Measurements from ENCODE around the gene MBOAT1. TPM values are rescaled to one million over a fixed set of nuclear protein-coding genes. Genes with fewer than 3 reads are reported as not detected.
"Not testable (repeated sequence)": the region's sequence is repeated elsewhere in the genome, so short reads cannot be mapped to it uniquely, and the experiment has no call there.

MBOAT1 gene
- total and polyA plus RNA-seq, 8 donors = 2.7 to 21.3 (median 4.6) TPM

DNA sequence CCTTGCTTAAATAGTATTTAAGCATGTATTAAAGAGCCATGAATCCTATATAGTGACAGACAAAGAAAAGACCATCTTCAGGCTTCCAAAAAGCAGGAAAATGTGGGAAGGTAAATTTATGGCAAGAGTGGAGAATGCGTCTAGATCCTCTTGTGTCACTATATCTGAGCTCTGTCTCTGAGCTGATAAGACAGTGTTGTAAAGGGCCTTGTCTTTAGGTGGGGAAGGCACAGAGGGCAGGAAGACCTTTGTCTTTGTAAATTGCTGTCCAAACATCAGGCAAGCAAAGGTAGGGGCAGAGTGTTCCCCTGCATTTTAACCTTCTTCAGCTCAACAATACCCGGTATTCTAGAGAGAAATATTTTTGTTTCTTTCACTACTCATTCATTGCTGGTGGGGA is 33.9 kb upstream of the MBOAT1 start:
- Histone ChIP-seq H3K36me3 (no peaks in the 10 kb centered on the region), H3K4me1 (no peaks in the 10 kb centered on the region), H3K4me3 (no peak overlapping the region), H3K27me3 (no peaks in the 10 kb centered on the region), H3K9me3 (no peaks in the 10 kb centered on the region), H3K27ac (no peak overlapping the region)
- FAIRE-seq (no peak), ATAC-seq (no peak), DNase-seq (no peak)
- 47 to 58% methylated on average over 2 of the region's 2 CpGs for WGBS, 2 donors
- no peak for TF ChIP-seq CTCF (IDR thresholded peaks at IDR 0.05)
- intact Hi-C loops (cut with DNase I) = no loop called here

- H3K27me3 ChIP-seq; FAIRE-seq; H3K27ac ChIP-seq; intact Hi-C loops (cut with DNase I); ATAC-seq; H3K4me3 ChIP-seq; H3K36me3 ChIP-seq; H3K4me1 ChIP-seq; H3K9me3 ChIP-seq: not testable (repeated sequence)
- 97% methylated on average over 27 to 29 of the region's 29 CpGs for WGBS, 2 donors
- peak in 1 of 6 donors; percentile 35 for DNase-seq
Observed at GRCh38 chr6:20244807-20245681, 32.8 kb upstream of the MBOAT1 start.

DNA sequence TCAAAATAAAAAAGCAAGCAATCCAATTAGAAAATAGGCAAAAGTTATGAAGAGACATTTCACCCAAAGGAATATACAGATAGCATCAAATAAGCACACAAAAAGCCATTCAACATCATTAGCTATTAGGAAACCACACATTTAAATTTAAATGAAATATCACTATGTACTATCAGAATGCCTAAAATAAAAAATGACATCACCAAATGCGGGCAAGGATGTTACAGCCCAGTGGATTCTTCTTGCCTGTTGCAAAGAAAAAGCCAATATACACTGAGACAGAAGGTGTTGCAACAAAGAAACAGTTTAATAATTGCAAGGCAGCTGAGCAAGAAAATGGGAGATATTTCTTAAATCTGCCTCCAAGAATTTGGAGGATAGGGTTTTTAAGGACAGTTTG is 31.0 kb upstream of the MBOAT1 start:
- TF ChIP-seq CTCF (IDR thresholded peaks at IDR 0.05) = no peak
- intact Hi-C loops (cut with DNase I) = no loop called here
- Histone ChIP-seq H3K36me3 (no peaks in the 10 kb centered on the region), H3K9me3 (no peaks in the 10 kb centered on the region), H3K27me3 (no peaks in the 10 kb centered on the region), H3K27ac (no peak overlapping the region), H3K4me3 (no peak overlapping the region), H3K4me1 (no peaks in the 10 kb centered on the region)
- WGBS, 2 donors = 91 to 94% methylated on average over 1 of the region's 1 CpG
- DNase-seq (no peak), ATAC-seq (no peak), FAIRE-seq (no peak)

DNA sequence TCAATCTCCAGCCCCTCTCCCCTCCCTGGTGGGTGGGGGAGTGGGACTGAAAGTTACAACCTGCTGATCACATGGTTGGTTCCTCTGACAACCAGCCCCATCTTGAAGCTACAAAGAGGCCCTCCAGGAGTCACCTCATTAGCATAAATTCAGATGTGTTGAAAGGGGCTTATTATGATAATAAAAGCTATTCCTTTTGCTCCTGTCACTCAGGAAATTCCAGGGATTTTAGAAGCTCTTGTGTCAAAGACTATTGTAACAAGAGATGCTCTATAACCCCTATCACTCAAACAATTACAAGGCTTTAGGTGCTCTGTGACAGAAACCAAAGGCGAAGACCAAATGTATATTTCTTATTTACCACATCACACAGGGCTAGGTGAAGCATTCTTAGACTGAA is 30.1 kb upstream of the MBOAT1 start:
- ATAC-seq (no peak), FAIRE-seq (no peak), DNase-seq (no peak)
- H3K9me3 ChIP-seq = no peaks in the 10 kb centered on the region
- intact Hi-C loops (cut with DNase I) = no loop called here
- H3K27ac ChIP-seq = no peak overlapping the region
- H3K36me3 ChIP-seq = no peaks in the 10 kb centered on the region
- 94 to 97% methylated on average over 1 of the region's 1 CpG for WGBS, 2 donors
- H3K4me1 ChIP-seq = no peaks in the 10 kb centered on the region
- no peak for TF ChIP-seq CTCF (IDR thresholded peaks at IDR 0.05)
- no peaks in the 10 kb centered on the region for H3K27me3 ChIP-seq
- no peak overlapping the region for H3K4me3 ChIP-seq

- no peak for TF ChIP-seq CTCF (IDR thresholded peaks at IDR 0.05)
- no peak for DNase-seq
- Histone ChIP-seq H3K4me1 (no peaks in the 10 kb centered on the region), H3K4me3 (no peak overlapping the region), H3K27ac (no peak overlapping the region), H3K27me3 (no peaks in the 10 kb centered on the region), H3K36me3 (no peaks in the 10 kb centered on the region), H3K9me3 (no peaks in the 10 kb centered on the region)
- no peak for ATAC-seq
- WGBS, 2 donors = 96 to 98% methylated on average over 2 of the region's 2 CpGs
- intact Hi-C loops (cut with DNase I) = no loop called here
- FAIRE-seq = no peak
Observed at GRCh38 chr6:20241102-20241501, 28.8 kb upstream of the MBOAT1 start.
